ES-I3 (cell line): ENCODE measurements around the gene ZMYND15.

Experiments
- H3K36me3 ChIP-seq: 2 replicates; pipeline ENCODE4 v1.6.1; 2013; ENCODE audit warnings: mild to moderate bottlenecking, low read length, control low read depth, moderate library complexity; ENCODE audit not compliant: insufficient read depth
- H3K4me1 ChIP-seq: 2 replicates; pipeline ENCODE4 v1.6.1; 2013; ENCODE audit warnings: mild to moderate bottlenecking, control low read depth, low read length; ENCODE audit not compliant: insufficient read depth
- H3K9ac ChIP-seq: 2 replicates; pipeline ENCODE4 v1.6.1; 2013; ENCODE audit warnings: low read depth, mild to moderate bottlenecking, low read length, moderate library complexity
- H3K9me3 ChIP-seq: 2 replicates; pipeline ENCODE4 v1.6.1; 2013; ENCODE audit warnings: mild to moderate bottlenecking, low read length, moderate library complexity; ENCODE audit not compliant: control insufficient read depth, insufficient read depth

Gene ZMYND15

DNA sequence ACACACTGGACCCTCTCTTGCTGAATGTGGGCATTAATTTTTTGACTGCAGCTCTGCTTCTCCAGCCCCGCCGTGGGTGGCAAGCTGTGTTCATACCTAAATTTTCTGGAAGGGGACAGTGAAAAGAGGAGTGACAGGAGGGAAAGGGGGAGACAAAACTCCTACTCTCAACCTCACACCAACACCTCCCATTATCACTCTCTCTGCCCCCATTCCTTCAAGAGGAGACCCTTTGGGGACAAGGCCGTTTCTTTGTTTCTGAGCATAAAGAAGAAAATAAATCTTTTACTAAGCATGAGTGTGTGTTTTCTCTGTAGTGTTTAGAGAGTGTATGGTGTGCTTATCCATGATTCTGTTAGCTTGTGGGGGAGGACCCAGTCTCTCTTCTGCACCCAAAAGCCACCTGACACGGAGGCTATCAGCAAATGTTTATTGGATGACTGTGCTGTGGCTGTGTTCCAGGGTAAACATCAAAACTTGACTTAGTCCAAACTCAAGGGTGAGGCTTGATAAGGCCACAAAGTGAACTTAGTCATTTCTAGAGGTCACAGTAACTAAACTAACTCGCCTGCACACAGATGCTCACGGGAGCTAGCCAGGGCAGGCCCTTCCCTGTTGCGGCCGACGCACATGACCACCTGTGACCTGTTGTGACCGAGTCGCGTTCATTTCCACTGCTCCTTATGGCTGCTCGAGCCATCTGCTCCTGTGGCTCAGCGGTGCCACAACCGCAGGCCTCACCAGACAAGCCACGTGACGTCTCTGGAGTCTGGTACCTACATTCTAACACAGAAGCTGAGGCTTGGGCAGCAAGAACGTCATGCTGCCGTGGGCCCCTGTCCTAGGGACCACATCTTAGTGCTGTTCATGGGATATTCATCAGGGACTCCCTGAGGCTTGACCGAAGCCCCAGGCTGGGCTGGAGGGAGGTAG lies 18.2 kb upstream of the ZMYND15 start:
- no peaks in the 10 kb centered on the region for H3K9me3 ChIP-seq
- H3K36me3 ChIP-seq, result no peaks in the 10 kb centered on the region
- H3K9ac ChIP-seq, result no peak overlapping the region
- H3K4me1 ChIP-seq, result no peaks in the 10 kb centered on the region

DNA sequence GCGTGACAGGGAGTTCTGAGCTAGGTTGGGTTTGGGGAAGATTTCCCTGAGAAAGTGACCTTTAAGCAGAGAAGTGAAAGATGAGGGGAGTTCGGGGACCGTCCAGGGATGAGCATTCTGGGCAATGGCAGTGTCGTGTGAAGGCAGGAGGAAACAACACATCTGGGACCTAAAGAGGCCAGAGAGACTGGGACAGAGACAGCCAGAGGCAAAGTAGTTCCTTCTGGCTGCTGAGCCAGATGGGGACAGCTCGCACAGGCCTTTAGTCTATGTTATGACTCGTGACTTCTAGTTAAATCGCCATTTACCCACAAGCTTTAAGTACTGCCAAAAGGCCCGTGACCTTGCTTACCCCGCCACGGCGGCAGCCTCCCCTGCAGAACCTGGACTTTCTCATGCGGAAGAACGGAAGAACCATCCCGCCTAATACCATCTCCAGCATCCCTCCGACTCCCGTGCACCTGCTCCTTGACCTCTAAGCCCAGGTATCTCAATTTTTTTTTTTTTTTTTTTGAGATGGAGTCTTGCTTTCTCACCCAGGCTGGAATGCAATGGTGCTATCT lies 16.9 kb upstream of the ZMYND15 start:
- Histone ChIP-seq H3K36me3 (no peaks in the 10 kb centered on the region), H3K4me1 (no peaks in the 10 kb centered on the region), H3K9me3 (no peaks in the 10 kb centered on the region), H3K9ac (no peak overlapping the region)

DNA sequence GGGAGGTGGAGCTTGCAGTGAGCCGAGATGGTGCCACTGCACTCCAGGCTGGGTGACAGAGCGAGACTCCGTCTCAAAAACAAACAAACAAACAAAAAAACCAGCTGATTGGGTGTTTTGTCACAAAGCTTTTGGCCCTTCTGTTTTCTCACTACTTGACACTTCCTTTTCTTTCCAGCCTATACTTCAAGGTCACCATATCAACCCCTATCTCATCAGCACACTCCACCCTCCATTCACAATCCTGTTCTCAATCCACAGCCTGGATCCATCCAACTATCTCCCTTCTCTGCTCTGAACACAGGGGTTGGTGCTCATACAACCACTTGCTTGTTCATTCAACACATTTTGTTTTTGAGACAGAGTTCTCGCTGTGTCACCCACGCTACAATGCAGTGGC lies 15.0 kb upstream of the ZMYND15 start:
- Histone ChIP-seq H3K36me3 (no peaks in the 10 kb centered on the region), H3K9me3 (no peaks in the 10 kb centered on the region), H3K9ac (no peak overlapping the region), H3K4me1 (no peaks in the 10 kb centered on the region)

DNA sequence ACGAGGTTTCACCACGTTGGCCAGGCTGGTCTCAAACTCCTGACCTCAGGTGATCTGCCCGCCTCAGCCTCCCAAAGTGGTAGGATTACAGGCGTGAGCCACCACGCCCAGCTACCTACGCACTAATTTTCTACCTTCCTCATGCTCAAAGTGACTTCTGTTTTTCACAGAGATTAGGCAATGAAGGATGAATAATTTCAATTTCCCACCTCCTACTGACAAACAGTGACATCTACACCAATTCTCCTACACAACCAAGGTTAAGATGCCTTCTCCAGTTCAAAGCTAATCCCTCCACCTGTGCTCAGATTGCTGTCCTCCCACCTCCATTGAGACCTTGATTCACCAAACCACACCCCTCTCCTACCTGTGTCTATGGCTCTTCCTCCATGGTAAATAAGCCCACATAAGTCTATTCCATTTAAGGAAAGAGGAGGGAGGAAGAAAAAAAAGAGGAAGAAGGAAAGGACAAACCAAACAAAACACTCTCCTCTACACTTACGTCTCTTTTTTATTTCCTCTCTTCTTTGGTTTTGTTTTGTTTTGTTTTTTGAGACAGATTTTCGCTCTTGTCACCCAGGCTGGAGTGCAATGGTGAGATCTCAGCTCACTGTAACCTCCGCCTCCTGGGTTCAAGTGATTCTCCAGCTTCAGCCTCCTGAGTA lies 13.9 kb upstream of the ZMYND15 start:
- no peaks in the 10 kb centered on the region for H3K4me1 ChIP-seq
- H3K9me3 ChIP-seq, result no peaks in the 10 kb centered on the region
- no peaks in the 10 kb centered on the region for H3K36me3 ChIP-seq
- no peak overlapping the region for H3K9ac ChIP-seq

DNA sequence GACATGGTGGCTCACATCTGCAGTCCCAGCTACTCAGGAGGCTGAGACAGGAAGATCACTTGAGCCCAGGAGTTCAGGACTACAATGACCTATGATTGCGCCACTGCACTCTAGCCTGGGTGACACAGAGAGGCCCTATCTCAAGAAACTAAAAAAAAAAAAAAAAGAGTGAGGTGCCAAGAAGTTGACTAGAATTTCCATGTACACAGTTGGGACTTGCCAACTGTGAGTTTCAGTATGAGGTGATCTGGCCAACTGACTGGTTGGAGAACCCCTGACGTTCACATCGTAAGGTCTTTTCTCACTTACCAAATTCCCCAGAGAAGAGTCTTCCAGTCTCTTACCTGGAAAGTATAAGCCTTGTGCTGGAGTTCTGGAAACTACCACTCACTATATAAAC lies 11.5 kb upstream of the ZMYND15 start:
- H3K4me1 ChIP-seq, result no peaks in the 10 kb centered on the region
- H3K9ac ChIP-seq, result no peak overlapping the region
- H3K36me3 ChIP-seq, result no peaks in the 10 kb centered on the region
- no peaks in the 10 kb centered on the region for H3K9me3 ChIP-seq

DNA sequence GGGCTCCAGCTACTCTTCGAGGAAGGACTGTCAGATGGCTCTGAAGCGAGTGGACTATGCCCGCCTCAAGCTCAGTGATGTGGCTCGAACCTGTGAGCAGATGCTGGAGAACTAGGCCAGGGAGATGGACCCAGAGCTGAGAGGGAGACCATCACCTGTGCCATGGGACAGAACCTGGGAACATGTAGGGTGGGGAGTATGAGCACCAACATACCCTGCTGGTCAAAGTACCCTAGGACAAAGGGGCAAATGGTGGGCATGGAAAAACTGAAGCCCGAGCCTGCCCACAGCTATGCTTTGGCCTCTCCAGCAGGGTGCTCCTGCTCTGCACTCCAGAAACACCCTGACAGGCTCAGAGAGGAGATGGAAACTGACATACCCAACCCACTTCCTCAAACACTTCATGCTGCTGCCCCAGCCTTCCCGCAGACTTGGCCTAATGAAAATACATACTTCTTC lies 6.5 kb upstream of the ZMYND15 start:
- H3K9me3 ChIP-seq, result no peaks in the 10 kb centered on the region
- no peak overlapping the region for H3K9ac ChIP-seq
- no peaks in the 10 kb centered on the region for H3K36me3 ChIP-seq
- no peaks in the 10 kb centered on the region for H3K4me1 ChIP-seq

DNA sequence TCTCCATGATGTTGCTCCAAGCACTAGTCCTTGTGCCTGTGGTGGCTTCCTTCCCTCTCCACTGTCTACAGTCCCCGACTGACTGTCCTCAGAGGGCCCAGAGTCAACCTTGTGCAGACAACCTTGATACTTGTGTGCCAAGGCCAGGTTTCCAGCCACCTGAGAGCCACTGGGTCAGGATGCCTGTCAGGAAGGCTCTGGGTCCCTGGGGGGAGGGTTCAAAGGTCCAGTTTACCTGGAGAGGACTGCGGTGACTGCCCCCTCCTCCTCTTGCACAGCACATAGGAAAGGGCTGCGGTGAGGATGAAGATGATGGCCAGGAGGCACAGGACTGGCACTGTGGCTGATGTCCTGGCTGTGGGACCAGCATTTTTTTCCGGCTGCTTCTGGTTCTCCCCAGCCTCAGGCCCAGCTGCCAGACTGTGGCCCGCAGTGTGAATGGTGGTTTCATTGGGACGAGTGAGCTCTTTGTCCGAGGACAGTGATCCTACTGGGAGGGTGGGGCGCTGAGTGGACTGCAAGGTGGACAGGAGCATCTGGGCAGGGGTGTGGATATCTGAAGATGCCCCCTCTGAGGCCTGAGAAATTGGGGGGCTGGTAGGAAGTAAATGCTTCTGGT lies 4.7 kb upstream of the ZMYND15 start:
- Histone ChIP-seq H3K9ac (no peak overlapping the region), H3K36me3 (no peaks in the 10 kb centered on the region), H3K9me3 (no peaks in the 10 kb centered on the region), H3K4me1 (no peaks in the 10 kb centered on the region)

DNA sequence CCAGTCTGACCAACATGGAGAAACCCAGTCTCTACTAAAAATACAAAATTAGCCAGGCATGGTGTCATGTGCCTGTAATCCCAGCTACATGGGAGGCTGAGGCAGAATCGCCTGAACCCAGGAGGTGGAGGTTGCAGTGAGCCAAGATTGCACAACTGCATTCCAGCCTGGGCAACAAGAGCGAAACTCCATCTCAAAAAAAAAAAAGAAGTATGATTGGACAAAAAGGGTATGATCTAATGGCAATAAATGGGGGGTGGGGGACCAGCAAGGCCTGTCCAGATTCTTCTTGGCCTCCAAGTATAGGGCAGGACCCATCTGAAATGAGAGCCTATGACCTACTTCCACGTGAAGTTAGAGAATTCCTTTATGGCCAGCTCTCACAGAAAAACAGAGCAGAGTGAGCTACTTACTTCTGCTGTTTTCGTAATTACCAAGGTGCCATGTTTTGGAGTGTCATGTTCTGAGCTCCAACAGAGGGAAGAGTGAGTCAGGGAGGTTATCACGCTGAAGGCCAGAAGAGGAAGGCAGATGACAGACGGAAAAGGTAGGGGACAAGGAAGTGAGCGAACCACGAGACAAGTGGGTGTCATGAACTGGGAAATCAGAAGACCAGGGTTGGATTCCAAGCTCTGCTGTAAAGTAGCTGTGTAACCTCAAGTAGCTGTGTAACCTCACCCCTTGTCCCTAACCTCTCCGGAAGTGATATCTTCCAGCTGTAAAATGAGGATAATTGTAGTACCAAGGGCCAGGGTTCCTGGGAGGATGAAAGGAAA lies 3.6 kb upstream of the ZMYND15 start:
- no peaks in the 10 kb centered on the region for H3K36me3 ChIP-seq
- no peak overlapping the region for H3K9ac ChIP-seq
- no peaks in the 10 kb centered on the region for H3K4me1 ChIP-seq
- no peaks in the 10 kb centered on the region for H3K9me3 ChIP-seq

DNA sequence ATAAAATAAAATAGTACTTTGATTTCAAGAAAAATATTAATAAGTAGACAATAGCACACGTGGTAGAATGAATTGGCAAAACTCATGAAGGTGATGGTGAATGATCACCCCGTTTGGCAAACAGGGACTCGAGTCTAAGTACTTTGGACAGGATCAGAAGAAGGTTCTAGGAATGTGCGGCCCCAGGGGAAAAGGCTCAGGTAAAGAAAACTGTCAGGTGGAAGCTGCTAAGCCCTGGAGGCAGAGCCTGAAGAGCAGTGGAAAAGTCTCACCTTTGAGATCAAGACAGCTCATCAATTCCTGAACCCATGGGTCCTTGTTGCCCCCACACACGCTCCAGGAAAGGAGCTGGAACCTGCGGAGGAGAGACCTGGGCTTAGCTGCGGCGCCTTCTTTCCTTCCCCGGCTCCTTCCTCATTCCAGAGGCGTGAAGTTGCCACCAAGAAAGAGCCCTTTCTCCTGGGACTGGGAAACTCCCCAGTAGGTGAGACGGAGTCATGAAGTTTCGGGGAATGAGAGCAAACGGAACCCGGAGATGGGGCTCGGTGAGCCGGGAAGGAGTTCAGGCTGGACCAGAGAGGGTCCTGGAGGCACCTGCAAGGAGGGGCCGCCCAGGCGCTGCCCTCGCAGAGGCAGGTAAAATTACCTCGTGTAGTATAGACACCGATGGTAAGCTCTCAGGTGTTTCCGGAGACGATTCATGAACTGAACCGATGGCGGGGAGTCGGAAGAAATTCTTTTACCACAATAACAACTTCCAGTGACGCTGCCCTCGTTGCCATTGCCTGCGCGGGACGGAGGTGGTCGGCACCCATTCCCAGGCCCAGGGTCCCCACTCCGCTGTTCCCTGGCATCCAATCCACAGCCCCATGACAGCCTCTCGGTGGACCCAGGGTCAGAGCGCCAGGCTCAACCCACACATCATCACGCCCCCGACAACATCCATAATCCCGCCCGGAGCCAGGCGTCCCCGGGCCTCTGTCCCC lies 1.2 kb upstream of the ZMYND15 start:
- no peaks in the 10 kb centered on the region for H3K36me3 ChIP-seq
- H3K4me1 ChIP-seq, result no peaks in the 10 kb centered on the region
- H3K9ac ChIP-seq, result peak overlapping the region; percentile 70; the same call in 1 of the 2 replicates
- H3K9me3 ChIP-seq, result no peaks in the 10 kb centered on the region

DNA sequence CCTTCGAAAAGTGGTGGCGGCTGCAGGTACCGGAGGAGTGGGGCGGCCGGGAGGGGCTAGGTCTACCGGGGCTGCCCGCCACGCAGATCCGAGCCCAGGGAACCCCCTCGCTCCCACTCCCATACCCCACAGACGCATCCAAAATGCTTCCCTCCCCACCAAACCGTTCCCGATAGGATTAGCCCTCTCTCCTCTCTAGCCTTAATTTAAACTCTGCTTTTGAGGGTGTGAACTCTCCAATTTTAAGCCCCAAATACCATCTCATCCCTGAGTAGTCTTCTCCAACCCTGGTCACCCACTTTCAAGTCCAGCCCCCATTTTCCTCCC lies 355 bp downstream of the ZMYND15 start:
- H3K9me3 ChIP-seq, result no peaks in the 10 kb centered on the region
- H3K4me1 ChIP-seq, result no peaks in the 10 kb centered on the region
- no peaks in the 10 kb centered on the region for H3K36me3 ChIP-seq
- peak overlapping the region; percentile 70; the same call in 1 of the 2 replicates for H3K9ac ChIP-seq

DNA sequence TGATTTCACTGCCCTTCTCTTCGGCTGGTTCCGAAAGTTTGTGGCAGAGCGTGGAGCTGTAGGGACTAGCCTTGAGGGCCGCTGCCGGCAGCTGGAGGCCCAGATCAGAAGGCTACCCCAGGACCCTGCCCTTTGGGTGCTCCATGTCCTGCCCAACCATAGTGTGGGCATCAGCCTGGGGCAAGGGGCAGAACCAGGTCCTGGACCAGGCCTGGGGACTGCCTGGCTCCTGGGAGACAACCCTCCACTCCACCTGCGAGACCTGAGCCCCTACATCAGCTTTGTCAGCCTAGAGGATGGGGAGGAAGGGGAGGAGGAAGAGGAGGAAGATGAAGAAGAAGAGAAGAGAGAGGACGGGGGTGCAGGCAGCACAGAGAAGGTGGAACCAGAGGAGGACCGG lies 951 bp downstream of the ZMYND15 start:
- no peaks in the 10 kb centered on the region for H3K9me3 ChIP-seq
- no peaks in the 10 kb centered on the region for H3K4me1 ChIP-seq
- H3K36me3 ChIP-seq, result no peaks in the 10 kb centered on the region
- no peak overlapping the region for H3K9ac ChIP-seq

DNA sequence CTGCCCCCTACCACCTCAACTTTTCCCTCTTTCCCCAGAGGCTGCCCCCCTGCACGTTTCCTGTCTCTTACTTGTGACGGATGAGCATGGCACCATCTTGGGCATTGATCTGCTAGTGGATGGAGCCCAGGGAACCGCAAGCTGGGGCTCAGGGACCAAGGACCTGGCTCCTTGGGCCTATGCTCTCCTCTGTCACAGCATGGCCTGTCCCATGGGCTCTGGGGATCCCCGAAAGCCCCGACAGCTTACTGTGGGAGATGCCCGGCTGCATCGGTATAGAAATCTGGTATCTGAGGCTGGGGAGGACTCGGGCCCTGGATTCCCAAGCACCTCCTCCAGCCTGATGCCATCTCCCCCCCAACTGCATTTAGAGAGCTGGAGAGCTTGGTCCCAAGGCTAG lies 1.9 kb downstream of the ZMYND15 start:
- Histone ChIP-seq H3K9me3 (no peaks in the 10 kb centered on the region), H3K4me1 (no peaks in the 10 kb centered on the region), H3K36me3 (no peaks in the 10 kb centered on the region), H3K9ac (no peak overlapping the region)

DNA sequence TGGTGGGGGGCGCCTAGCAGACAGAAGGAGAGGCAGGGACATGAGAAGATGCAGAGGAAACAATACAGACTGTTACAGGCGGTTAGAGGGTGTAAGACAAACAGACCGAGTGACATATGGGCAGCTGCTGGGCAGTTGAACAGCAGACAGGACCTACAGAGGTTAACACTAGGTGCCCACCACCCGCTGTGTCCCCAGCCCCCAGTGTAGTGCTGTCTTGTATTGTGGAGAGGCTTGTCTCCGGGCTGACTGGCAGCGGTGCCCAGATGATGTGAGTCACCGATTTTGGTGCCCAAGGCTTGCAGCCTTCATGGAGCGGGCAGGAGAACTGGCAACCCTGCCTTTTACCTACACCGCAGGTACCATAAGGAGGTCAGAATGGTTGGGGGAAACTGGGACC lies 2.5 kb downstream of the ZMYND15 start:
- Histone ChIP-seq H3K4me1 (no peaks in the 10 kb centered on the region), H3K36me3 (no peaks in the 10 kb centered on the region), H3K9ac (no peak overlapping the region), H3K9me3 (no peaks in the 10 kb centered on the region)
